COLO829 (cell line): ENCODE measurements around the gene RASAL2.
A peak's percentile ranks its signal among the peaks of the same experiment; 100 is the strongest.
"Not testable (repeated sequence)": the region's sequence is repeated elsewhere in the genome, so short reads cannot be mapped to it uniquely, and the experiment has no call there.

ENCODE experiments used
- DNase-seq: peaks from one replicate; pipeline ENCODE4 v3.0.0; 2012; ENCODE audit warnings: low spot score

RASAL2 gene

DNA sequence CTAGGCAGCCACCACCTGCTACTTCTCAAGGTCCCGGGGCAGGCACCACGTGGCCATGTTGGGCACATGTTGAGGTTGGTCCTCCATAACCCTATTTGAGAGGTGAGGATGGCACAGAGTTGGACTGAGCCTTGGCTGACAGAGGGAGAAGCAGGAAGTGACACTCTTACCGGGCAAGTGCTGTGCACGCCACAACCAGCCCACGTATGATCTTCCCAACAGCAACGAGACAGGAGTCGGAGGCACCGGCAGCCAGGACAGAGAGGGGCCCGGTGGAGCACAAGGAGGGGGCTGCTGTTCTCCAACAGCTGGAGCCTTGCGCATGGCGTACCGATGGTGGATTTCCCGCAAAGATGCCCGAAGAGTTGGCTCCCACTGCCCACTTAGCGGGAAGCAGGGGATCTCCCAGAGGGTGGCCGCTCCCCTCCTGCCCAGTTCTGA is 399.4 kb downstream of the RASAL2 start:
- DNase-seq: no peak

- no peak for DNase-seq
Measured at GRCh38 chr1:178494569-178494971, 400.7 kb downstream of the RASAL2 start.

DNA sequence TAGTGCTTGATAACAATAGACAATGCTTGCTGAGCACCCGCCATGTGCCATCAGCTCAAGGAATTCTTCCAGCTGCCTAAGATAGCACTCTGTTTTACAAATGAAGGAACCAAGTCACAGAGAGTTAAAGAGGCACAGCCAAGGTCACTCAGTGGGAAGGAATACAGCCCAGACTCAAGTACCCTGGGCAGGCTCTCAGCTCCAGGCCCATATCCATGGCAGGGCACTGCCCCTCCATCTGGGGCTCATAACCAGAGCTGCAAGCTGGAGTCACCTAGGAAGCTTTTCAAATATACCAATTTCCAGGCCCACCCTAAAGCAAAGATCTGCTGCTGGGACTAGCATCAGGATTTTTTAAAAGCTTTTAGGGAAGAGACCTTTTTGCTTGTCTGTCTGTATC is 401.3 kb downstream of the RASAL2 start:
- DNase-seq: no peak

- DNase-seq: no peak
Measured at GRCh38 chr1:178495741-178496409, 402.0 kb downstream of the RASAL2 start.

- DNase-seq: no peak
Measured at GRCh38 chr1:178496410-178497135, 402.7 kb downstream of the RASAL2 start, which contains the start of gene CLEC20A. Gene CLEC20A (minus strand): TSS chr1:178496964. CDS start chr1:178496939, 25 bp downstream.

DNA sequence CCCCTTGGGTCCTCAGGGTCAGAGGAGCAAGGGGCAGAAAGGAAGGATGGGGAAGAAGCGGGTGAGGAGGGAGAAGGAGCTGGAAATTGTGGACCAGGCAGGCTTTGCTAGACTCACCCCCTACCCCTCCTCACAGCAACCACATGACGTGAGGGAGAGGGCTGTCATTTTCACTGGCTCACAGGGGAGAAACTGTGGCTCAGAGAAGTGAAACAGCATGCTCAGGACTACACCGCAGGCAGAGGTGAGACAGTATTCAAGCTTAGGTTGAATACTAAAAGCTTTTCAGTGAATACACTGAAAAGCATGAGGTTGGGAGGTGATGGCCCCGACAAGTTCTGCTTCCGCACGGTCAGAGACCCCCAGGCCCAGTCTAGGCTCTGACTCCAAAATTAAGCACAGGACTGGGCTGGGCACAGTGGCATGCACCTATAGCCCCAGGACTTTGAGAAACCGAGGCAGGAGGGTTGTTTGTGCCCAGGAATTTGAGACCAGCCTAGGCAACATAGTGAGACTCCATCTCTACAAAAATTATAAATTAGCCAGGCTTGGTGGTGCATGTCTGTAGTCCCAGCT is 404.1 kb downstream of the RASAL2 start:
- DNase-seq: no peak

GRCh38 chr1:178498896-178499675 is 405.2 kb downstream of the RASAL2 start:
- no peak for DNase-seq

DNA sequence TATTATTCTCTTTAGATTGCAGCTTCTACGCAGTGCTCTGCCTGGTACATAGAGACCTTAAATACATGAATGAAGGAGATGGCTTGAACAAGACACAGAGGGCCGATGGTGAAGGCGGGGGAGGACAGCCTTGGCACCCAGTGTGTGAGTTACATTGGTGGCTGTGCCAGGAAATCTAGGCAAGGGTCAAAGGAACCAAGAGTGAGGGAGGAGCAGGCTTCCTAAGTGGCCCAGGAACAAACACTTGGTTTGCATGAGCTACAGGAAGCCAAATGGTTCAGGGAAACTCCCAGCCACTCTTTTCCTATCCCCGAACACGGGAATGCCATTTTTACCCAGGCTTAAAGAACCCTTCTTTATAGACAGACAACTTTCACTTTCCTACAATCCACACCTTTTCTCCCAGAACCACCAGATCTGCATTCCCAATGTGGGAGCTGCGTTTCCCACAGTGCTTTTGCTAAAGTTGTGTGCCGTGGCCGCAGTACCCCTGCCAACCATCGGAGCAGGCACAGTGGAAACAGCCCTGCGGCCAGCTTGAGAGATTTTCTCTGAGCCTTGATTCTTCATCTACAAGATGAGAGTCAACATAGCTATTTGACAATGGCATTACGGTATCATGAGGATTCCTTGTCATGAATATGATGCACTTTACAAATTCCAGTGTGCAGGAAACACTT is 406.3 kb downstream of the RASAL2 start:
- peak; percentile 32 for DNase-seq

GRCh38 chr1:178500936-178501554 is 407.1 kb downstream of the RASAL2 start:
- no peak for DNase-seq

DNA sequence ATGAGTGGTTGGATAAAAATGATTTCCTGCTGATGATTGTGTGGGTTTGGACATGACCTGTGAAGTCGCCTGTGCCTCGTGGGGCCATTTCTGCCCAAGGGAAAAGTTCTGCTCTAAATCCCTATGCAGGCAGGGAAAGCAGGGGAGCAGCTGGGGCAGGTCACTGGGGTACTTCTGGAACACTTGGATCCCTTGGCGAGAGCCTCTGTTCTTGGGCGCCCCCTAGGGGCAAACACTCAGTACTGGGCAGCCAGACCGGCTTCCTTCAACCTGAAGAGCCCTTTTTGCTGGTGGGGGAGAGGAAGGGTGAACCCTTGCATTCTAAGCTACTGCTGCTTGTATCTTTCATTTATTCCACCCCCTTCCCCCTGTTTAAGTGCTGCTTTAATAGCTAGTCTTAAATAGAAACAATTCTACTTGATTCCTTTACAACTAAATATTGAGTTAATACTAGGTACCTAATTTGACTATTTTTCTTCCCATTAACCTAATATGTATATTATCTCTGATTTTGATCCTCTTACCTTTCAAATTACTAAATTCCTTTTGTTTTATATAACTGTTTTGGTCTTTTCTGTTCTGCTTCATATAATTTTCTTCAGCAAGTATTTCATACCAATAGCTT is 407.9 kb downstream of the RASAL2 start:
- peak; percentile 83 for DNase-seq

GRCh38 chr1:178502330-178502714 is 408.4 kb downstream of the RASAL2 start:
- no peak for DNase-seq

DNA sequence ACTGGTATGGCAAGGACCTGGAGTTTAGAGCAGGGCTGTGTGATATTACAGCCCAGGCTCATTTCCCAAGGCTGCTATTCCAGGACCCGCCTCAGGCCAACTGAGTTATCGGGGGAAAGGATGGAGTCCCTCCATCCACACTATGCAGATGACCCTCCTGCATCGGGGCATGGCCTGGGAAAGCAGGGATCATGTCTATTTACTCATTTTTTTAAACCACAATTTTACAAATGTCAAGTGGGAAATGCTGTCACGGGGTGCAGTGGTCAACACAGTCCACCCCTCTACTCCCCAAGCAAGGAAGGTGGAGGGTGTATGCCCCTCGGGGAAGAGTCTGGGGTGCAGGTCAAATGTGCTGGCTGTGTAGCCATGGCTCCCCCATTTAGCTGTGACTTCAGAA is 409.0 kb downstream of the RASAL2 start:
- DNase-seq: no peak

DNA sequence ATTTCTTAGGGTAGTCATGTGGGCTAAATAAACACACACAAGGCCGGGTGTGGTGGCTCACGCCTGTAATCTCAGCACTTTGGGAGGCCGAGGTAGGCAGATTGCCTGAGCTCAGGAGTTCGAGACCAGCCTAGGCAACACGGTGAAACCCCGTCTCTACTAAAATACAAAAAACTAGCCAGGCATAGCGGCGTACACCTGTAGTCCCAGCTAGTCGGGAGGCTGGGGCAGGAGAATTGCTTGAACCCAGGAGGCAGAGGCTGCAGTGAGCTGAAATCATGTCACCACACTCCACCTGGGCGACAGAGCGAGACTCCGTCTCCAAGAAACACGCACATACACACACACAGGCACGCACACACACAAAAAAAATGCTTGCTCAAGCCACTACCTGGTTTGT is 409.4 kb downstream of the RASAL2 start:
- DNase-seq: not testable (repeated sequence)

- DNase-seq: no peak
Measured at GRCh38 chr1:178503849-178504248, 409.9 kb downstream of the RASAL2 start.

GRCh38 chr1:178504286-178504685 is 410.4 kb downstream of the RASAL2 start:
- no peak for DNase-seq

- no peak for DNase-seq
Measured at GRCh38 chr1:178506177-178506576, 412.3 kb downstream of the RASAL2 start.

GRCh38 chr1:178506669-178507068 is 412.8 kb downstream of the RASAL2 start:
- DNase-seq: no peak

GRCh38 chr1:178509414-178510007 is 415.6 kb downstream of the RASAL2 start:
- no peak for DNase-seq

DNA sequence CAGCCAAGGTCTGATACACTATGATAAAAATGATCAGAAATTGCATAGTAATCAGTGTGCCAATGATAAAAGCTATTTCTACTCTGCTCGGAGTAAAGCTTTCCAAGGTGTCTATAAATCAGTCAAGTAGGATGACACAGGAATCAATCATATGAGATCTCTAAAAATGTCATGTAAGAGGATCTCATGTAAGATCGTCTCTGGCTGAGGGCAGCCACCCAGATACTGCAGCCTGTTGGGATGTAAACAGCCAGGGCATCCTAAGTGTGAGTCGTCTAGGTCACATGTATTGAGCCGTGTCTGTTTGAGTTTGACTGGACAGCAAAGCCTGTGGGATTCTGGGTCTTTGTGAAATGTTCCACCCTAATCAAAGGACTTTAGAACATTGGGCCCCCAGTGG is 416.3 kb downstream of the RASAL2 start:
- no peak for DNase-seq

- no peak for DNase-seq
Measured at GRCh38 chr1:178512566-178513277, 418.8 kb downstream of the RASAL2 start, which contains the start of gene TEX35. Gene TEX35 (plus strand): TSS chr1:178513109. CDS start chr1:178513189, 80 bp downstream.
